Suppressor macrophage treated with lipopolysaccharide for 1 hour (primary cell): ENCODE data around the gene GPR39.

Source experiments
- DNase-seq, 3 donors: peaks; one replicate each; pipeline ENCODE4 v3.0.0-alpha.2; 2020 to 2022

The GPR39 gene

GRCh38 chr2:132681766-132682165, 265.2 kb downstream of the GPR39 start:
- no peak for DNase-seq

- DNase-seq, result no peak
These were observed 274.2 kb downstream of the GPR39 start for GRCh38 chr2:132690664-132691303.

- no peak for DNase-seq
These were observed 275.0 kb downstream of the GPR39 start for GRCh38 chr2:132691556-132691955.

- no peak for DNase-seq
These were observed 276.2 kb downstream of the GPR39 start for GRCh38 chr2:132692816-132693215.
